SK-N-SH treated with all-trans-retinoic acid at 6 μM for 48 hours (cell line): Measurements from ENCODE around the gene PPFIA4.

ENCODE experiments used
- ISL1 ChIP-seq: fragments of 250-450 bp; sonication (Bioruptor Pico); IDR thresholded peaks from 2 replicates; pipeline ENCODE4 v2.1.2; 2022; ENCODE audit warnings: mild to moderate bottlenecking, moderate library complexity
- PPARA ChIP-seq: fragments of 250-450 bp; sonication (Bioruptor Pico); IDR thresholded peaks from 2 replicates; pipeline ENCODE4 v1.5.0; 2020; ENCODE audit warnings: mild to moderate bottlenecking, borderline replicate concordance
- ZFP3 ChIP-seq: fragments of 250-450 bp; sonication (Bioruptor Pico); IDR thresholded peaks from 2 replicates; pipeline ENCODE4 v1.5.0; 2020; ENCODE audit warnings: mild to moderate bottlenecking, moderate library complexity
- ZFP30 ChIP-seq: fragments of 450-650 bp; formaldehyde crosslinking; IDR thresholded peaks from 2 replicates; pipeline ENCODE4 v1.5.0; 2022; ENCODE audit warnings: mild to moderate bottlenecking, moderate library complexity
- TF ChIP-seq, protein P1 (sequence below): fragments of 250-450 bp; sonication (Bioruptor Pico); IDR thresholded peaks from 2 replicates; pipeline ENCODE4 v1.8.0; 2020; ENCODE audit warnings: mild to moderate bottlenecking, moderate library complexity, borderline replicate concordance

DNA sequence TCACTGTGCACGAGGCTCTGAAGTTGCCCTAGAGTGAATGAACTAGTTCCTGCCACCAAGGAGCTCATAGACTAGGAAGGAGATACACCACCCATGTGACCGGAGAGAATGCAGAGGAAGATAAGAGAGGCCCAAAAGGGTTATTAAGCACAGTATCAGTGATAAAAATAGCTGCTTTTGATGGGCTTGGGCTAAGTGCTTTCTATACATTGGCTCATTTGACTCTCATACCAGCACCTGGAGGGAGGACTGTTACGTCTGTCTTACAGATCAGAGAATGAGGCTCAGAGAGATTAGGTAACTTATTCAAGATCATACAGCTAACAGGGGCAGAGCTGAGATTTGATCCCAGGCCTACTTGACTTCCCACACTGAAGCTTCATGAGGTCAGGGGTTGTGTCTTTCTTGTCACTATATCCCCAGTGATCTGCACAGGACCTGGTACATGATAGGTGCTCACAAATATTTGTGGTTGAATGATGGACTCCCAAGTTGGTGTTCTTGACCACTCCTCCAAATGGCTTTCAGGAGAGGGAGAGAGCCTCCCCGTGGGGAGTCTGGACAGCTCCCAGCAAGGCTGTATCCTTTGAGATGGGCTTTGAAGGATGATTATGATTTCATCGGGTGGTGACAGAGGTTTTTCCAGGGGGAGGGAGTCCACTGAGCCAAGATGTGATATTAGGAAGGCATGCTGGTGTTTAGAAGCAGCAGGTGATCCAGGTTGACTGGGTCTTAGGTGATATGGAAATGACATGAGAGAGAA lies 14.4 kb downstream of the PPFIA4 start:
- TF ChIP-seq ZFP3 (CRISPR knock-in tag) = no peak
- no peak for TF ChIP-seq ISL1 (CRISPR knock-in tag)
- TF ChIP-seq, protein P1, sequence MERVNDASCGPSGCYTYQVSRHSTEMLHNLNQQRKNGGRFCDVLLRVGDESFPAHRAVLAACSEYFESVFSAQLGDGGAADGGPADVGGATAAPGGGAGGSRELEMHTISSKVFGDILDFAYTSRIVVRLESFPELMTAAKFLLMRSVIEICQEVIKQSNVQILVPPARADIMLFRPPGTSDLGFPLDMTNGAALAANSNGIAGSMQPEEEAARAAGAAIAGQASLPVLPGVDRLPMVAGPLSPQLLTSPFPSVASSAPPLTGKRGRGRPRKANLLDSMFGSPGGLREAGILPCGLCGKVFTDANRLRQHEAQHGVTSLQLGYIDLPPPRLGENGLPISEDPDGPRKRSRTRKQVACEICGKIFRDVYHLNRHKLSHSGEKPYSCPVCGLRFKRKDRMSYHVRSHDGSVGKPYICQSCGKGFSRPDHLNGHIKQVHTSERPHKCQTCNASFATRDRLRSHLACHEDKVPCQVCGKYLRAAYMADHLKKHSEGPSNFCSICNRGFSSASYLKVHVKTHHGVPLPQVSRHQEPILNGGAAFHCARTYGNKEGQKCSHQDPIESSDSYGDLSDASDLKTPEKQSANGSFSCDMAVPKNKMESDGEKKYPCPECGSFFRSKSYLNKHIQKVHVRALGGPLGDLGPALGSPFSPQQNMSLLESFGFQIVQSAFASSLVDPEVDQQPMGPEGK (CRISPR knock-in tag) = no peak
- no peak for TF ChIP-seq PPARA (CRISPR knock-in tag)
- no peak for TF ChIP-seq ZFP30 (CRISPR knock-in tag)
